Effector memory CD8-positive, alpha-beta T cell (primary cell): Measurements from ENCODE around the gene GABRR1.

Experiments
- ATAC-seq: fragments of 150-1000 bp; cut with Tn5 transposase; replicated peaks from 2 replicates; pipeline ENCODE4 v1.10.0; 2021; ENCODE audit warnings: mild to moderate bottlenecking, moderate library complexity
- DNase-seq, 3 experiments: peaks; one replicate each; pipeline ENCODE4 v3.0.0; 2021
- H3K27ac Mint-ChIP-seq, 2 donors: one replicate each; pipeline ENCODE4 v1.8.0; 2022; ENCODE audit warnings: mild to moderate bottlenecking in 2 of 2, mixed read lengths in 2 of 2, moderate library complexity in 2 of 2
- H3K27me3 Mint-ChIP-seq, 2 donors: one replicate each; pipeline ENCODE4 v1.8.0; 2022; ENCODE audit warnings: mixed read lengths in 2 of 2
- H3K36me3 Mint-ChIP-seq: one replicate; pipeline ENCODE4 v1.8.0; 2022; ENCODE audit warnings: mild to moderate bottlenecking, moderate library complexity, mixed read lengths; ENCODE audit not compliant: insufficient read depth
- H3K4me1 Mint-ChIP-seq, 2 donors: one replicate each; pipeline ENCODE4 v1.8.0; 2022; ENCODE audit warnings: low read depth in 2 of 2, mixed read lengths in 2 of 2
- H3K4me3 Mint-ChIP-seq, 2 donors: one replicate each; pipeline ENCODE4 v1.8.0; 2022; ENCODE audit warnings: mild to moderate bottlenecking in 2 of 2, mixed read lengths in 2 of 2, moderate library complexity in 2 of 2
- H3K9me3 Mint-ChIP-seq, 2 donors: one replicate each; pipeline ENCODE4 v1.8.0; 2022; ENCODE audit warnings: mixed read lengths in 2 of 2
- total RNA-seq, 9 experiments: gene quantifications; one replicate each; lab custom pipeline; 2026; lab: John Stamatoyannopoulos, UW

The GABRR1 gene
- total RNA-seq: 0 to 0.03 (median 0) reads per million in 9 experiments

- Mint-ChIP-seq H3K9me3 (no peaks in the 10 kb centered on the region), H3K4me3 (no peak within 1 kb of the TSS), H3K36me3 (no peaks in the 10 kb centered on the region), H3K27me3 (peaks cover 28 to 29% of the 10 kb centered on the region in 2 donors), H3K27ac (no peak within 1 kb of the TSS), H3K4me1 (peaks cover 0 to 6% of the 10 kb centered on the region in 2 donors)
- no peak for ATAC-seq
- no peak for DNase-seq
These were observed at the start of gene GABRR1 for GRCh38 chr6:89217299-89217910. TSS of gene GABRR1 (minus strand) at chr6:89217358. CDS start at chr6:89217322, 36 bp downstream.

- DNase-seq (no peak), ATAC-seq (no peak)
- Mint-ChIP-seq H3K9me3 (no peaks in the 10 kb centered on the region), H3K27me3 (peaks cover 9 to 21% of the 10 kb centered on the region in 2 donors), H3K27ac (no peak overlapping the region), H3K36me3 (no peaks in the 10 kb centered on the region), H3K4me1 (no peaks in the 10 kb centered on the region), H3K4me3 (no peak overlapping the region)
These were observed 47.1 kb upstream of the GABRR1 start for GRCh38 chr6:89264296-89264695.

GRCh38 chr6:89260832-89261231, 43.7 kb upstream of the GABRR1 start:
- peaks cover 9 to 20% of the 10 kb centered on the region in 2 donors for H3K27me3 Mint-ChIP-seq
- H3K9me3 Mint-ChIP-seq: no peaks in the 10 kb centered on the region
- no peaks in the 10 kb centered on the region for H3K4me1 Mint-ChIP-seq
- DNase-seq (no peak), ATAC-seq (no peak)
- H3K27ac Mint-ChIP-seq: no peak overlapping the region
- no peaks in the 10 kb centered on the region for H3K36me3 Mint-ChIP-seq
- no peak overlapping the region for H3K4me3 Mint-ChIP-seq

GRCh38 chr6:89260310-89260709, 43.2 kb upstream of the GABRR1 start:
- Mint-ChIP-seq H3K27me3 (peaks cover 9 to 15% of the 10 kb centered on the region in 2 donors), H3K36me3 (no peaks in the 10 kb centered on the region), H3K4me1 (no peaks in the 10 kb centered on the region), H3K27ac (no peak overlapping the region), H3K9me3 (no peaks in the 10 kb centered on the region), H3K4me3 (no peak overlapping the region)
- DNase-seq: no peak
- no peak for ATAC-seq

GRCh38 chr6:89258912-89259311, 41.8 kb upstream of the GABRR1 start:
- peaks cover 1 to 2% of the 10 kb centered on the region in 2 donors for H3K27me3 Mint-ChIP-seq
- DNase-seq (no peak), ATAC-seq (no peak)
- no peaks in the 10 kb centered on the region for H3K9me3 Mint-ChIP-seq
- no peak overlapping the region for H3K4me3 Mint-ChIP-seq
- no peak overlapping the region for H3K27ac Mint-ChIP-seq
- no peaks in the 10 kb centered on the region for H3K4me1 Mint-ChIP-seq
- H3K36me3 Mint-ChIP-seq: no peaks in the 10 kb centered on the region

GRCh38 chr6:89257781-89258180, 40.6 kb upstream of the GABRR1 start:
- DNase-seq: no peak
- no peaks in the 10 kb centered on the region for H3K36me3 Mint-ChIP-seq
- H3K9me3 Mint-ChIP-seq: no peaks in the 10 kb centered on the region
- ATAC-seq: no peak
- no peak overlapping the region for H3K4me3 Mint-ChIP-seq
- no peak overlapping the region for H3K27ac Mint-ChIP-seq
- no peaks in the 10 kb centered on the region for H3K27me3 Mint-ChIP-seq
- no peaks in the 10 kb centered on the region for H3K4me1 Mint-ChIP-seq

GRCh38 chr6:89257346-89257745, 40.2 kb upstream of the GABRR1 start:
- Mint-ChIP-seq H3K9me3 (no peaks in the 10 kb centered on the region), H3K27ac (no peak overlapping the region), H3K4me1 (no peaks in the 10 kb centered on the region), H3K4me3 (no peak overlapping the region), H3K27me3 (no peaks in the 10 kb centered on the region), H3K36me3 (no peaks in the 10 kb centered on the region)
- DNase-seq (no peak), ATAC-seq (no peak)

- Mint-ChIP-seq H3K36me3 (no peaks in the 10 kb centered on the region), H3K4me1 (no peaks in the 10 kb centered on the region), H3K4me3 (no peak overlapping the region), H3K27me3 (peaks cover 0 to 6% of the 10 kb centered on the region in 2 donors), H3K27ac (no peak overlapping the region), H3K9me3 (no peaks in the 10 kb centered on the region)
- no peak for DNase-seq
- no peak for ATAC-seq
These were observed 38.3 kb upstream of the GABRR1 start for GRCh38 chr6:89255417-89255816.

GRCh38 chr6:89254569-89254968, 37.4 kb upstream of the GABRR1 start:
- Mint-ChIP-seq H3K4me1 (no peaks in the 10 kb centered on the region), H3K4me3 (no peak overlapping the region), H3K27ac (no peak overlapping the region), H3K36me3 (no peaks in the 10 kb centered on the region), H3K27me3 (peaks cover 5 to 15% of the 10 kb centered on the region in 2 donors), H3K9me3 (no peaks in the 10 kb centered on the region)
- ATAC-seq (no peak), DNase-seq (no peak)

- DNase-seq: no peak
- Mint-ChIP-seq H3K27ac (no peak overlapping the region), H3K4me3 (no peak overlapping the region), H3K36me3 (no peaks in the 10 kb centered on the region), H3K4me1 (no peaks in the 10 kb centered on the region), H3K9me3 (no peaks in the 10 kb centered on the region), H3K27me3 (peaks cover 8 to 24% of the 10 kb centered on the region in 2 donors)
- ATAC-seq: no peak
These were observed 35.7 kb upstream of the GABRR1 start for GRCh38 chr6:89252907-89253306.

GRCh38 chr6:89251976-89252375, 34.8 kb upstream of the GABRR1 start:
- H3K4me1 Mint-ChIP-seq: no peaks in the 10 kb centered on the region
- no peak overlapping the region for H3K27ac Mint-ChIP-seq
- ATAC-seq (no peak), DNase-seq (no peak)
- peaks cover 13 to 25% of the 10 kb centered on the region in 2 donors for H3K27me3 Mint-ChIP-seq
- H3K4me3 Mint-ChIP-seq: no peak overlapping the region
- no peaks in the 10 kb centered on the region for H3K36me3 Mint-ChIP-seq
- H3K9me3 Mint-ChIP-seq: no peaks in the 10 kb centered on the region

GRCh38 chr6:89251170-89251569, 34.0 kb upstream of the GABRR1 start:
- no peaks in the 10 kb centered on the region for H3K36me3 Mint-ChIP-seq
- H3K27ac Mint-ChIP-seq: no peak overlapping the region
- no peak for DNase-seq
- H3K4me3 Mint-ChIP-seq: no peak overlapping the region
- no peaks in the 10 kb centered on the region for H3K4me1 Mint-ChIP-seq
- no peak for ATAC-seq
- H3K27me3 Mint-ChIP-seq: peaks cover 21 to 33% of the 10 kb centered on the region in 2 donors
- H3K9me3 Mint-ChIP-seq: no peaks in the 10 kb centered on the region

- ATAC-seq (no peak), DNase-seq (no peak)
- H3K9me3 Mint-ChIP-seq: no peaks in the 10 kb centered on the region
These were observed 33.1 kb upstream of the GABRR1 start for GRCh38 chr6:89250239-89250638.

GRCh38 chr6:89244241-89244985, 27.3 kb upstream of the GABRR1 start:
- Mint-ChIP-seq H3K9me3 (no peaks in the 10 kb centered on the region), H3K4me3 (no peak overlapping the region), H3K4me1 (peaks cover 7 to 13% of the 10 kb centered on the region in 2 donors), H3K36me3 (no peaks in the 10 kb centered on the region), H3K27ac (no peak overlapping the region), H3K27me3 (peaks cover 29 to 37% of the 10 kb centered on the region in 2 donors)
- ATAC-seq: no peak
- DNase-seq: no peak

More at GRCh38 chr6:89250239-89250638, 33.1 kb upstream of the GABRR1 start:
- no peaks in the 10 kb centered on the region for H3K36me3 Mint-ChIP-seq
- peaks cover 24 to 42% of the 10 kb centered on the region in 2 donors for H3K27me3 Mint-ChIP-seq
- no peak overlapping the region for H3K27ac Mint-ChIP-seq
- no peak overlapping the region for H3K4me3 Mint-ChIP-seq
- H3K4me1 Mint-ChIP-seq: no peaks in the 10 kb centered on the region
